ACHN (cell line): ENCODE results near the gene NCAM2.
A peak's percentile ranks its signal among the peaks of the same experiment; 100 is the strongest.

ENCODE experiments used
- DNase-seq: peaks from one replicate; pipeline ENCODE4 v3.0.0-alpha.2; 2015
- in situ Hi-C: cut with HindIII; loops from 2 replicates; pipeline ENCODE4 v1.10.0; 2017; ENCODE audit warnings: low sequenced_read_pairs, low pct_ligation_motif_present, low pct_unique_long_range_greater_than_20kb

NCAM2 gene

DNA sequence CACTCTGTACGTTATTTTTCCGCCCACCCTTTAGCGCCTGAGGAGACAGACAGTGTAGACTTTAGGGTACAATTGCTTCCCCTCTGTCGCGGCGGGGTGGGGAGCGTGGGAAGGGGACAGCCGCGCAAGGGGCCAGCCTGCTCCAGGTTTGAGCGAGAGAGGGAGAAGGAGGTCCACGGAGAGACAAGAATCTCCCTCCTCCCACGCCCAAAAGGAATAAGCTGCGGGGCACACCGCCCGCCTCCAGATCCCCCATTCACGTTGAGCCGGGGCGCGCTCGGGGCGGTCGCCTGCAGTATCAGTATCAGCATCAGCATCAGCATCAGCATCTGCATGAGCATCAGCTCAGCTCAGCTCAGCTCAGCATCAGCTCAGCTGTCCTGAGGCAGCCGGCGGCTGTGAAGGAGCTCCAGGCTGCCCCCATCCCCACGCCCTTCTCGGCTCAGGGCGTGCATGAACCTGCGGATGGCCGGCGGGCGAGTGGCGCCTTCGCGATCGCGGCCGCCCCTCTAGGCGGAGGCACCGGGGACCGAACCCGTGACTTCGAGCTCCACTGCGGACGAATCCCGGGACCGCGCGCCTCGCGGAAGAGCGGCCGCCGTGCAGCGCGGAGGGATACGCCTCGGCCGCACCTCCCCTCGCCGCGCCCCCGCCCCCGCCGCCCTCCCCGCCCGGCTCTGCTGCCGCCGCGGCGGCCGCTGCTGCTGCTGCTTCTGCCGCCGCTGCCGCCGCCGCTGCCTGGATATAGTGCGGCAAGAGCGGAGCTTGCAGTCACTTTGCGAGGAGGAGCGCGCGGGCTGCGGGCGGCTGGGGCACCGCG, at the start of gene NCAM2:
Gene NCAM2, plus strand, starts transcription at position 774 of the 820 bp plus-strand sequence.
- peak; percentile 76 for DNase-seq
- in situ Hi-C loops, result no loop called here

GRCh38 chr21:20949884-20950283, 48.3 kb upstream of the NCAM2 start:
- in situ Hi-C loops, result no loop called here
- DNase-seq, result no peak

DNA sequence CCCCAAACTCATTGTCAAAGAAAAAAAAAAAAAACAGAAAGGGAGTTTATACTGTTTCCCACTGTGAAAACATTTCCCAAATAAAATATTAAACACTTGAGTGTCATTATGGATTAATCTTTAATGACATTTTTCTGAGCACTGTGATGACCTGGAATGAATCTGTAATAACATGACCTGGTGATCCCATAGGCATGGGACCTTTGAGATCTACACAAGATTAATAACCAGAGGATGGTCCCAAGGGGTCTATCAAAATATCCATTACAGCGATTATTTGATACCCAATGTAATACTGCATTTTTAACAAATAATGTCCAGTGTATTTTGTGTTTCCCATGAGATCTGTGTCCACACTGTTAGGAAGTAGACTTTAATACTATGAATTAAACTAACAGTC, 32.4 kb upstream of the NCAM2 start:
- in situ Hi-C loops, result no loop called here
- DNase-seq, result no peak

GRCh38 chr21:20968391-20968790, 29.8 kb upstream of the NCAM2 start:
- in situ Hi-C loops, result no loop called here
- DNase-seq, result no peak

GRCh38 chr21:20970691-20971090, 27.5 kb upstream of the NCAM2 start:
- in situ Hi-C loops, result no loop called here
- no peak for DNase-seq

- DNase-seq, result peak; percentile 57
- in situ Hi-C loops, result no loop called here
These were observed 26.8 kb upstream of the NCAM2 start for GRCh38 chr21:20971296-20971921.

DNA sequence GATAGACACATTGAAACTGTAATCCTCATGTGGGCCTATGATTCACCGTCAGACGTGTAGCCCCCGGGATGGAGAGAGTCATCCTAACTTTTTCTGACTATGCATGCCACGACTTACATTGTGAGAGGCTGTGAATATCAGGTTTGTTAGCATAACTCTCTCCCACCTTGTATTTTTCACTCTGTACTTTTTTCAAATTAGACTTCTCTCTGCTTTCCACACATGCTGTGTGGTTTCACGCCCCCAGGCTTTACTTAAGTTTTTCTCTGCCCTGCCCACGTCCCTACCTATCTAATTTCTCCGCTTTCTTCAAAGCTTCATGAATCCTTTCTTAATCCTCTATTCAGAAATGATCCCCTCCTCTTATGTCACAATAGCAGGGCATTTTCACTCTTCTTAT, 3.4 kb upstream of the NCAM2 start:
- in situ Hi-C loops, result no loop called here
- DNase-seq, result no peak

DNA sequence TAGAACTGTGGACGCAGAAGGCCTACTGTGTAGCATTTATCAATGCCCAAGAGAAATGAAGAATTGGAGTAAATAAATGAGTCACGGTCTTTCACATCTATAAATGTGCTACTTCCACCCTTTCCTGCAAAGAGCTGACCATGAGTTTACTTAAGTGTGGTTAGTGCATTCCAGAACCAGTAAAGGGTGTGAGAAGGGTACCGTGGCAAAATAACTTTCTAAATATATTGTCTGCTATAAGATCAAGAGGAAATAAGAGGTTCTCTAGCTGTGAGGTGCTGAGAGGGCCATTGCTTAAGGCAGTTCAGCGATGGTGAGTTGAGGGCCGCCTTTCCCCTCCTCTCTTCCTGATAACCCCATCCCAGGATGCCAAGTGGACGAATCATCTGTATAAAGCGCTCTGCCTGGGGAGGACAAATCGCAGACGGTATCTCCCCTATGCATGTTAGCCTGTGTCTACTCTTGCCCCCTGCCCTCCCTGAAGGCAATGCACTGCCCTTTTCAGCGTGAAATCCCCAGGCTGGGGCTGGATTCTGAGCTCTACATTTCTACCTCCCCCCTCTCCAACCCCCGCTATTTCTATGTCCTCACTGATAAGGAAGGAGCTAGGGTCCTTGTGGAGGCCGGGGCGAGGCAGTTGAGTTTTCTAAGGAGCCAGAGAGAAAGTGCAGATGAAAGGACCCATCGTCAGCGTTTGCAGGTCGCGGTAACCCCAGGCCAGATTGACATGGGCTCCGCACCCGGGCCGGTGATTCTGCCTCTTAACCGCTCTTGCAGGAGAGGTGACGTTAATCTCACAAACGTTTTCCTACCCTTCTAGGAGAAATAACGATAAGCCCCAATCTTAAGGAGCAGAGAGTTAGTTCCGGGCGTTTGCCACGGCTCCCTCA, 1.5 kb upstream of the NCAM2 start:
- in situ Hi-C loops, result no loop called here
- DNase-seq, result no peak

GRCh38 chr21:20997311-20997635, 936 bp upstream of the NCAM2 start:
- in situ Hi-C loops, result no loop called here
- no peak for DNase-seq

DNA sequence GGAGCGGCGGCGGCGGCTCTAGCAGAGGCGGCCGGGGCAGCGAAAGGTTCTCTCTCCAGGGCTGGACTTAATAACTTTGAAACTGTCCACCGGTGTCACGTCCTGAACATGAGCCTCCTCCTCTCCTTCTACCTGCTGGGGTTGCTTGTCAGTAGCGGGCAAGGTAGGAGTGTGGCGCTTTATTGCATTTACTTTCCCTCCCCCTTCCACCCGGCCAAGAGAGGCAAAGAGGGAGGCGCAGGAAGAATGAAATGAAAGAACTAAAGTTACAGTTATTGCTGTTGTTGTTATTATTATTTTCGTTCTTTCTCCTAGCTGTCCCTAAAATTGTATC, 214 bp downstream of the NCAM2 start:
- in situ Hi-C loops, result no loop called here
- DNase-seq, result no peak

GRCh38 chr21:20998886-20999285, 677 bp downstream of the NCAM2 start:
- in situ Hi-C loops, result no loop called here
- DNase-seq, result no peak

DNA sequence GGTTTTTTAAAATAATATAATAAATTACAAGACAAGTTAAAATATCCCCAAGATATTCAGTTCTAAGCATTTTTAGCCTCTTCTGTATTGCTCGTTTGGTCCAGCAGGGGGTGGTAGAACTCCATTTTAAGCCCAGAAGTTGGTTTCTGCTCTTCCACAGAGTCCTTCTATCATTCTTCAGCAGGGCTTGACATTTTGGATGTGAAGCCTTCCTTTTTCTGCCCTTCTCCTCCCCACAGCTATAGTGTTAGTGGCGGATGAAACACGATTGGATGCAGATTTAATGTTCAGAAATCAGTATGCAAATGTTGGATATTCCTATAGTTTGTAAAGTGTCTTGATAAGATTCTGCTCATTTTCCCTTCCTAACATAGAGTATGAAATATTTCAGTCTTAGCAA, 1.4 kb downstream of the NCAM2 start:
- peak; percentile 54 for DNase-seq
- in situ Hi-C loops, result no loop called here

- in situ Hi-C loops, result no loop called here
- DNase-seq, result no peak
These were observed 2.5 kb downstream of the NCAM2 start for GRCh38 chr21:21000591-21001175.

DNA sequence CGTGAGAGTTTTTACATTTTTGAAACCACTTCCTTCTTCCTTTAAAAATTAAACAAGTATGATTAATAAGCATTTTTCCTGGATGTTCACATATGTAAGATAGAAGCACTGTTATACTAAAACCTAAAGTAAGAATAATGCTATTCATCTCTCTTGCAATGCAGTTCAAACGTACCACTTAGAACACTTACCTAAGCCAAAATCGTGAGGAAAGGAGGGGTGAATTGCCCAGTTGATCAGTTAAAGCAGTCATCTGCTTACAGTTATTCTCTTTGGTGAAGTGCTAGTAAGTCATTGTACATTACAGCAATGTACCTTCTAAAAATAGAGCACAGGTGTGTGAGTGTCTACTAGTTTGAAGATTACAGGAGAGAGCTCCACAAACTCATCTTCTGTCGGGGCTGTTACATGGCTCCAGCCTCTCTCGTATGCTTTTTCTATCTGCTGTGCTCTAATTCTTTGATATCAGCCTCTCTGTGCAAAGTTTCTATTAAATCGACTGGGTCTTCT, 3.4 kb downstream of the NCAM2 start:
- in situ Hi-C loops, result no loop called here
- DNase-seq, result no peak

DNA sequence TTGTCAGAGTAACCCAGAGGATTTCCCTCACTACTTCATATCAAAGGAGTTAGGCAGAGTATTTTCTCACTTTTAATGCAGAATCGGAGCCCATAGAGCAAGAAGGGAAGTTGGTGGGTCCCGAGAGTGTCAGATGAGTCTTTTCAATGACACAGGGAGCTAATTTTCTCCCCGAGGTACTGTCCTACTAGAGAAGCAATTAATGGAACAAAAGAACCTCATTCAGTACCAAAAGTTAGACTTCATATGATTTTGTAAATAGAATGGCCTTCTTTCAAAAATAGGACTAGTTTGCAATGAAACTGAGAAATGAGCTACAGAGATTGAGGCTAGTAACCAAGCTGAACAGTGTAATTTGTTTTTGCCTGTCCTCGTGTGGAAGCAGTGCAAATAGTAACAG, 3.9 kb downstream of the NCAM2 start:
- DNase-seq, result no peak
- in situ Hi-C loops, result no loop called here

DNA sequence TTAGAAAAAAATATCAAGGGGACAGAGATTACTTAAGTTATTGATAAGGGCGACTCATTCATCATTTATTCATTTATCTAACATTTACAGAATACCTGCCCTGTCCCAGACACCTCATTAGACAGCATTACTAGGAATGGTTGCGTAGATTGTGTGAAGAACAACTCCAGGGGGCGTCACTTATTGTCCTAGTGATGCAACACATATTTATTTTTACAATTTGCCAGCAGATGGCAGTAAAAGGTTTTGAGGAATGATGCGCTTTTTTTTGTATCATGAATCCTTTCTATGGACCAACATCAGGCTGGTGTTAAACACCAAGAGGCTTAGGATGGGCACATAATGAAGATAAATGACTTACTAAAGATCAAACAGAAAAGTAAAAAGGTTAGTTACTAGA, 5.5 kb downstream of the NCAM2 start:
- in situ Hi-C loops, result no loop called here
- peak; percentile 71 for DNase-seq

DNA sequence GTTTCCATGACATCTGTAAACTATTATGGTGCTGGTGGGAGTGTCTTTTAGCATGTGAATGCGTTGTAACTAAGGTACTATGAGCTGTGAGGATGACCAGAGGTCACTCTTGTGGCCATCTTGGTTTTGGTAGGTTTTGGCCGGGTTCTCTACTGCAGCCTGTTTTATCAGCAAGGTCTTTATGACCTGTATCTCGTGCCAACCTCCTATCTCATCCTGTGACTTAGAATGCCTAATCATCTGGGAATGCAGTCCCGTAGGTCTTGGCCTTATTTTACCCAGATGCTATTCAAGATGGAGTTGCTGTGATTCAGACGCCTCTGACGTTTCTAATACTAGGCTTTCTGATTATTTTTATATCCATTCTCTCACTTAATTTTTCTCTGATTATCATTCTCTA, 9.4 kb downstream of the NCAM2 start:
- DNase-seq, result no peak

GRCh38 chr21:21010228-21010627, 12.0 kb downstream of the NCAM2 start:
- in situ Hi-C loops, result no loop called here
- no peak for DNase-seq

More for the DNA sequence above, 9.4 kb downstream of the NCAM2 start:
- in situ Hi-C loops, result no loop called here

DNA sequence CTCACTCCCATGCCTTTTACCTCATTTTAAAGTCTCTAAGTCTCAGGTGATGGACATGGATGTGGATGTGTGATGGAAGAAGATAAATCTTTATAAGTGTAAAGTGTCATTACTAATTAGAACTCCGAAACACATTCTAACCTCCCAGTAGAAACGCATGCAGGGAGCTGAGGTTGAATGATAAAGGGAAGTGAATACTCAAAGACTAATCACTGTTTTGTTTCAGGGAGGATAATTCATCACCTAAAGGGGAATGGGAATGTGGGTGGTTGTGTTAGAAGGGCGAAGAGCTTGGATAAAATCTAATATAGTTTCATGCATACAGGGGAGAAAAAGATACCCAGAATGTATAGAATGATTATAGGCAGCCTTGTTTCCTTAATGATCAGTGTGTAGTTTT, 12.5 kb downstream of the NCAM2 start:
- no peak for DNase-seq

More for the DNA sequence above, 12.5 kb downstream of the NCAM2 start:
- in situ Hi-C loops, result no loop called here
